ENCODE measurements around the gene GPR137. TPM values are rescaled to one million over a fixed set of nuclear protein-coding genes. Genes with fewer than 3 reads are reported as not detected.
A peak's percentile ranks its signal among the peaks of the same experiment; 100 is the strongest.
"Not testable (repeated sequence)": the region's sequence is repeated elsewhere in the genome, so short reads cannot be mapped to it uniquely, and the experiment has no call there.

The GPR137 gene
- total RNA-seq, 2 experiments from 2014 or later, result 24.6 to 32.2 TPM

DNA sequence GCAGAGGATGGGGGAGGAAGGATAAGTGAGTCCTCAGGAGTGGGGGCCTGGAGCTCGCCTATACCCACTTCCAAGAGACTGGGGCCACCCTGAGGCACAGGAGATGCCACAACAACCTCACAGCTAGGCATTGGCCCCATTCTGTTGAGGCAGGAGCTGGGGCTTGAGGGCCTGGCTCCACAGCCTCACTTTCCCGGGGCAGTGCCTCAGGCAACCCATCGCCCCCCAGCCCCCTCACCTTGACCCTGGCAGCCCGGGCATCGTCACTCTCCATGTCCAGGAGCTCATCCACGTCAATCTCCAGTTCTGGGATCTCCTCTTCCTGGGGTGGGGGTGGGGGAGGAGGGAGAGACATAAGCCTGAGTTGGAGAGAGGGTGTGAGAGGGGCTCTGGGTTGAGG is 40.7 kb upstream of the GPR137 start:
- no peak for DNase-seq
- peak overlapping the region; percentile 87 for H3K27ac Mint-ChIP-seq
- H3K27me3 Mint-ChIP-seq, result no peaks in the 10 kb centered on the region
- ChIA-PET CTCF (interaction anchor here (0.8 to 11.3 kb wide), 7 partner anchors 9 to 58 kb away, joined by 3 to 162 read pairs (median 4); partner anchors contain the start of gene CATSPERZ), POLR2A (interaction anchor here (1.4 kb wide), 1 partner anchor 24 kb away, joined by 4 read pairs; no protein-coding TSS in a partner anchor)
- H3K4me3 Mint-ChIP-seq, result peak overlapping the region; percentile 81
- no peaks in the 10 kb centered on the region for H3K9me3 Mint-ChIP-seq
- H3K36me3 Mint-ChIP-seq (ENCODE audit: low read depth), result peaks cover 11% of the 10 kb centered on the region
- peaks cover 50% of the 10 kb centered on the region for H3K4me1 Mint-ChIP-seq

DNA sequence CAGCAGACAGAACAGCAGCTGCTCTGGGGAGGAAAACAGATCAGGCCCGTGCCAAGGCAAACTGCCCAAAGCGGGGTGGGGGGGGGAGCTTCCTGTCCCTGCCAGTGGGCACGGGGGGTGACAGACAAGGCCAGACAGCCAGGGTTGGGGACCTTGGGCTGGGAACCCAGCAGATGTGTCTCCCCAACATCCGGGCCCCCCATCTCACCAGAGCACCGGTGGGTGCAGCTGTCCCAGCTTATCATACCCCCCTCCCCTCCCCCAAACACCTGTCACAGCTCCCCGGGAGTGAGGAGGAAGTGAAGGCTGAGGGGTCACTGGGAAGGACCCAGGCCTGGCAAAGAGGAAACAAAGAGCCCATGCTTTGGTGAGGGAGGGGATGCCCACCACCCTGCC is 40.2 kb upstream of the GPR137 start:
- peaks cover 9% of the 10 kb centered on the region for H3K36me3 Mint-ChIP-seq (ENCODE audit: low read depth)
- no peaks in the 10 kb centered on the region for H3K27me3 Mint-ChIP-seq
- H3K27ac Mint-ChIP-seq, result peak overlapping the region; percentile 87

DNA sequence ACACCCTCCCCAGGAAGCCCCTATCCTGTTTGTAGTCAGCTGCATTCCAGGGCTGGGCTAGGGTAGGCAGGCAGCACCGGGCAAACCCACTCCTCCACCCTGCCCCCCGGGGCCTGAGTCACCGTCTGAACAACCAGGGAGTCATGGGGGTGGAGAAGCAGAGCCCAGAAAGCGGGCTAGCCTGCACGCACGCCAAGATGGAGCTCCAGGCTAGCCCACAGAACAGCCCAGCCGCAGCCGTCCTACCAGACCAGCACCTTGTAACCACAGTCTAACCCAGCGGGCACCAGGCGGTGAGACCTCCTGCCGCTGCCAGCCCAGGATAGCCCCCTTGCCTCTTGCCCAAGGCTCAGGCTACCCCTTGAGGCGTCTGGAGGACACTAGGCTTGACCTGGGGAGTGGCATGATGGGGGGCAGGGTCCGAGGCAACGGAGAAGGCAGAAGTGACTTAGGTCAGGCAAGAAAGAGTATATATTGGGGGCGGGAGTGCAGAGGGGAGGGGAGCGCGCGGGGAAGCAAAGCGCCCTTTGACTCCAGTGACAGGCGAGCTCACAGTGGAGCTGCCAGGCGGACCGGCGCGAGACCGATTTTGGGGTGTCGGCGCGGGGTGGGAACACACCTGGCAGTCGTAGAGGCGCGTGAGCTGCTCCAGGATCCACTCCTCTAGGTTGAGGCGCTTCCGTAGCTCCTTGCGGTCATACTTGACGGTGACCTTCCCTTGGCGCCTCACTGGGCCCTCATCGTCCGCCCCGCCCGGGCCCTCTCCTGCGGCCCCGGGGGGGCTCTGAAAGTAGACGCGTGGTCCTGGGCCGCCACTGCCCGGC is 39.6 kb upstream of the GPR137 start:
- Mint-ChIP-seq H3K27ac (peak overlapping the region; percentile 87), H3K27me3 (no peaks in the 10 kb centered on the region), H3K9me3 (no peaks in the 10 kb centered on the region), H3K36me3 (ENCODE audit: low read depth) (peaks cover 9% of the 10 kb centered on the region), H3K4me1 (peaks cover 44% of the 10 kb centered on the region), H3K4me3 (peak overlapping the region; percentile 81)
- ChIA-PET POLR2A (interaction anchor here (0.6 to 1.4 kb wide), 2 partner anchors 17 to 23 kb away, joined by 3 to 4 read pairs; no protein-coding TSS in a partner anchor), CTCF (interaction anchor here (0.6 to 11.3 kb wide), 11 partner anchors 8 to 499 kb away, joined by 3 to 162 read pairs (median 4); partner anchors contain the start of gene CATSPERZ)
- DNase-seq, result peak; percentile 57

More for the DNA sequence above, 40.2 kb upstream of the GPR137 start:
- DNase-seq, result peak; percentile 33
- Mint-ChIP-seq H3K9me3 (no peaks in the 10 kb centered on the region), H3K4me1 (peaks cover 47% of the 10 kb centered on the region), H3K4me3 (peak overlapping the region; percentile 81)
- ChIA-PET CTCF (interaction anchor here (0.8 to 11.3 kb wide), 9 partner anchors 9 to 500 kb away, joined by 3 to 162 read pairs (median 4); partner anchors contain the start of gene CATSPERZ), POLR2A (interaction anchor here (1.4 kb wide), 1 partner anchor 24 kb away, joined by 4 read pairs; no protein-coding TSS in a partner anchor)

DNA sequence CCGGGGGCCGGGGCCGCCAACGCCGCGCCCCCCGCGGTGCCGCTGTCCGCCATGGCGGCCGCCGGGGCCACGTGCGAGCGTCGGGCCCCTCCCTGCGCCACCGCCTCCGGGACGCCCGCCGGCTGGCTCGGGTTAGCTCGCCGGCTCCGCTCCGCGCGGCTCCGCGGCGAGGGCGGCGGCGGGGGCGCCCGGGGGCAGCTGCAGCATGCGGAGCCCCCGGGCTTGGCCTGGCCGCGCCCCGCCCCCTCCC is 39.1 kb upstream of the GPR137 start:
- Mint-ChIP-seq H3K4me3 (peak overlapping the region; percentile 79), H3K4me1 (peaks cover 44% of the 10 kb centered on the region)
- H3K36me3 Mint-ChIP-seq (ENCODE audit: low read depth); H3K27ac Mint-ChIP-seq; DNase-seq; H3K27me3 Mint-ChIP-seq; H3K9me3 Mint-ChIP-seq; POLR2A ChIA-PET: not testable (repeated sequence)
- CTCF ChIA-PET, result interaction anchor here (0.6 to 11.3 kb wide), 8 partner anchors 8 to 1452 kb away, joined by 3 to 162 read pairs (median 4); partner anchors contain the start of gene CATSPERZ

DNA sequence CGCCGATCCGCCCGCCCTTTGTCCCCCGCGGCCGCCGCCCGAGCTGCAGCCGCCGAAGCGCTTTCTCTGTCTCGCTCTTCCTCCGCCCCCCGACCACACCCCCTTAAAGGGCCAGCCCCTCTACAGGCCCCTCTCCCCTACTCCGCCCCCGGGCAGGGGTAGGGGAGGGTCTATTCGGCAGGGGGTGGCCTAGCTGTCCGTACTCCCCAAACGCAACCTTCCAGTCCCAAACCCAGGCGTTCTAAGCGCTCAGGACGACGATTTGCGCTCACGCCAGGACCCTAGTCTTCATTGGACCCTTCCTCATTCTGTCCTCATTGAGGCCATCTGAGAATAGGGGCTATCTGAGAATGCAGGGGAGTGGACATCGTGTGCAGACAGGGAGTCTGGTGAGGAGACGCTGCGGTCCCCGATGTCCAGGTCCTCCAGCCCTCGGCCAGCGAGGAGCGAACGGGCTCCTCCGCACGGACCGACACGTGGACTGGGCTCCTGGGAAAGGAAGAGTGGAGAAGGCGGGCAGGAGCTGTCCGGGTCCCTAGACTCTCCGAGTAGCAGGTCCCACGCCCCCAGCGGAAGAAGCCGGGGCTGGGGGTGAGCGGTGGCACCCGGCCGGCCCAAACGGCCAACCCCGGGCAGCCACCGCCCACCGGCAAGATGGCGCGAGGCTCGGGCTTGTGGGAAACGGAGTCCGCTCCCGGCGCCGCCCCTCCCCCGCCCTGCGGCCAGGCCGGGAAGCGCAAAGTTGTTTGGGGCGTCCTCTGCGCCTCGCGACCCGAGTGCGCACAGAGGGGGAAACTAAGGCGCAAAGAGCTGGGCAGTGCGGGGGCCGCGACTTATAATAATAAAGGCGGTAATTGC is 38.5 kb upstream of the GPR137 start, which contains the start of gene PPP1R14B:
Gene PPP1R14B, minus strand, starts transcription at position 73 of the 858 bp plus-strand sequence. CDS start 270 bp downstream, outside the sequence.
- peak within 1 kb of the TSS; percentile 87 for H3K27ac Mint-ChIP-seq
- peaks cover 9% of the 10 kb centered on the region for H3K36me3 Mint-ChIP-seq (ENCODE audit: low read depth)
- H3K4me3 Mint-ChIP-seq, result peak within 1 kb of the TSS; percentile 81
- POLR2A ChIA-PET, result no interaction called here
- H3K27me3 Mint-ChIP-seq, result no peaks in the 10 kb centered on the region
- peak; percentile 82 for DNase-seq
- H3K9me3 Mint-ChIP-seq, result no peaks in the 10 kb centered on the region
- H3K4me1 Mint-ChIP-seq, result peaks cover 48% of the 10 kb centered on the region
- CTCF ChIA-PET, result interaction anchor here (0.6 to 11.3 kb wide), 7 partner anchors 9 to 1453 kb away, joined by 3 to 162 read pairs (median 4); partner anchors contain the start of gene CATSPERZ

DNA sequence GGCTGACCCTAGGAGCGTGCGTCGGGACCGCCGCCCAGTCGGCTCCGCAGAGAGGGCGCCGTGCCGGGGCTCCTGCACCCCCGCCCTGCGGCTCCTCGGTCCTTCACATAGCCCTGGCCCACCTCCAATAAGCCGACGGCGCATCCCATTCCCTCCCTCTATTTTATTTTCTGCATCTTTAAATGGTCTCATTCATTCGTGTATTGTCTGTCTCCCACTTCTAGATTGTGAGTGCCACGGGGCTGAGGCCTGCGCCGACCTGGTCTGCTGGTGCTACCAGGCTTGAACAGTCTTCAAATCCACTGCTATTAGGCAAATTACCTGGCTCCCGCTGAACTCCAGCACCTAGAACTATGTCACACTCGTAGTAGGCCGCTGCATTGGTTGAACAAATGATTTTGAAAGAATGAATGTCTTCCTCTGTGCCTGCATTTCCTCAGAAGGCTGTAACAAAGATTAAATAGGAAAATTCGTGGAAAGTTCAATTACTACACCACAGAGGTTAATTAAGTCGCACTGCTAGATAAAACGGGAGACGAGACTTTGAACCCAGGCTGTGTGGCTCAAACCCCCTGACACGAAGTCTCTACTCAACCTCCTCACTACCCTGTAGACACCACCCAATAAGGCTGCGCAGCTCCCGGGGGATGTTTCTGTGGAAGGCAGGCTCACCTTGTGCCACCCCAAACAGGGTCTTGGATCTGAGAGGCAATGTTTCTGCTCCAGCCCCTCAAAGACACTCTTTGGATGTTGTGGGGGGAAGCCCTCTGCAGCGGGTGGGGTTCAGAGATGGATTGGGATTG is 37.7 kb upstream of the GPR137 start:
- CTCF ChIA-PET, result interaction anchor here (1.4 to 11.3 kb wide), 5 partner anchors 19 to 54 kb away, joined by 4 to 162 read pairs (median 13); partner anchors contain the start of genes CATSPERZ and FERMT3
- Mint-ChIP-seq H3K9me3 (no peaks in the 10 kb centered on the region), H3K36me3 (ENCODE audit: low read depth) (peaks cover 9% of the 10 kb centered on the region), H3K4me3 (peak overlapping the region; percentile 68), H3K4me1 (peaks cover 42% of the 10 kb centered on the region), H3K27ac (peak overlapping the region; percentile 46), H3K27me3 (no peaks in the 10 kb centered on the region)
- POLR2A ChIA-PET, result no interaction called here
- no peak for DNase-seq

DNA sequence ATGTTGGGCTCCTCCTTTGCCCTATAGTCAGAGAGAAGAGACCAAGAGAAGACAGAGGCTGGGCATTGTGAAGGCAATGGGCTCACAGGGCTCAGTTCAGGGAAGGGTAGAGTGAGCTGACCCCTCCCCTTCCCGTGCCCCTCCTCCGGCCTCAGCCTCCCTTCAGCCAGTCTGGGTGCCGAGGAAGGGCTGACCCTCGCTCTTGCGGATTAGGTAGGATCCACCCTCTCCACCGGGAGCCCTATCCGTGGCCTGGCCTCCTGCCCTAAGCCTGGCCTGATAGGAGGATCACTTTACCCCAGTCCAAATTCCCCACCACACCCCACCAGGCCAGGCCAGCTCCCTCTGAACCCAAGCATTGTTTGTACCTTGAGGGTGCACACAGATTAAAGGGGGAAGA is 37.1 kb upstream of the GPR137 start:
- Mint-ChIP-seq H3K4me3 (no peak overlapping the region), H3K4me1 (peaks cover 37% of the 10 kb centered on the region)

DNA sequence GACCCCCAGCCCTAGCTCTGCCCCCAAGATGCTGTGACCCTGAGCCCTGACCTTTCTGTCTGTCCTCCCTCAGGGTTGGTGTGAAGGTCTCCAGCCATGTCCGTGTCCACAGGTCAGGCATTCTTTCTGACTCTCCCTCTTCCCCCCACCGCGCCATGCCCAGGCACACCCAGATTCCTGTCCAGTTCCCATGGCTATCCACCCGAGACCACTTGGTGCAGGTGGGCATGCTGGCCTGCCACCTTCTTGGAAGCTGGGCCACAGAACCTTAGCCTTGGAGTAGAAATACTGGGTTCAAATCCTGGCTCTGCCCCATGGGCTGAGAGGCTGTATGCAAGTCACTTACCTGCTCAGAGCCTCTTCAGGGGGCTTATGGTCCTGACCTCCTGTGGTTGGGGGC is 36.6 kb upstream of the GPR137 start:
- H3K27me3 Mint-ChIP-seq, result no peaks in the 10 kb centered on the region
- no peak overlapping the region for H3K4me3 Mint-ChIP-seq
- CTCF ChIA-PET, result interaction anchor here (1.1 to 11.3 kb wide), 7 partner anchors 10 to 56 kb away, joined by 3 to 162 read pairs (median 4); partner anchors contain the start of genes CATSPERZ and FERMT3
- POLR2A ChIA-PET, result no interaction called here
- no peaks in the 10 kb centered on the region for H3K9me3 Mint-ChIP-seq
- H3K4me1 Mint-ChIP-seq, result peaks cover 32% of the 10 kb centered on the region
- H3K27ac Mint-ChIP-seq, result peak overlapping the region; percentile 66
- no peaks in the 10 kb centered on the region for H3K36me3 Mint-ChIP-seq (ENCODE audit: low read depth)
- no peak for DNase-seq

More for the DNA sequence above, 37.1 kb upstream of the GPR137 start:
- Mint-ChIP-seq H3K27ac (no peak overlapping the region), H3K9me3 (no peaks in the 10 kb centered on the region), H3K36me3 (ENCODE audit: low read depth) (peaks cover 4% of the 10 kb centered on the region), H3K27me3 (no peaks in the 10 kb centered on the region)
- CTCF ChIA-PET, result interaction anchor here (1.4 to 11.3 kb wide), 4 partner anchors 18 to 53 kb away, joined by 4 to 162 read pairs (median 16); partner anchors contain the start of genes CATSPERZ and FERMT3
- POLR2A ChIA-PET, result no interaction called here
- DNase-seq, result no peak

DNA sequence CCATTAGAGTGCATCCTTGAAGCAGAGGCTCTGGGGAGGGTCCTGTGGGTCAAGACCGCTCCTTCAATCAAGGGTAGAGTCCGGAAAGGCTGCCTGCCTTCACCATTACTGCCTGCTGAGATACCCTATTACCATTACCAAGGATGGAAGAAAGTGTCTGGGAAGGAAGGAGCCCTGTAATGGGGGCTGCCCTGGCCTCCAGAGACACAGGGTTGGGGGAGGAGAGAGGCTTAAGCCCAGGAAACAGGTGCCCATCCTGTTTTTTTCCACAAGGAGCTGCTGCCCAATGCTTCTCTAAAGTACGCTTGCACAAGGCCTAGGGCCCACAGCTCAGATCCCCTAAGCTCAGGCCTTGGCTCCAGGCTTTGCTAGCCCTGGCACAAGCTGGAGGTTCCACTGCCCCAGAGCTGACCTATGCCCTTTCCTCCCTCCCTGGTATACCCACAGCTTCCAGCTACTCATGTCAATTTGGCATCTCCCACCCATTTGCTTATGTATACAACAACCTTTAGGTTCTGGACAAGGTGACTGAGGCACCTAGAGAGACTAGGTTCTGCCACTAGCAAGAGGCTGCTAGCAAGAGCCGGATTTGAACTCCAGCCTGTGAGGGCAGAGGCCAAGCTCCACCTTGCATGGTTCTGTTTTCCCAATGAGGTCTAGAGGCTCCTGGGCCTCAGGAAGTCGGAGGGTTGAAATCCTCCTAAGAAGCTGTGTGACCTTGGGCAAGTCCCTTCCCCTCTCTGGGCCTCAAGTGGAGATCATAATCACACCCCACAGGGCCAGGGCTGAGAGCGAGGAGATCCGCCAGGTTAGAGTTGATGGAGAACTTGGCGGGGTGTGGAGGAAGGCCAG is 35.9 kb upstream of the GPR137 start:
- no peaks in the 10 kb centered on the region for H3K36me3 Mint-ChIP-seq (ENCODE audit: low read depth)
- H3K27me3 Mint-ChIP-seq, result no peaks in the 10 kb centered on the region
- H3K9me3 Mint-ChIP-seq, result no peaks in the 10 kb centered on the region
- H3K4me1 Mint-ChIP-seq, result peaks cover 29% of the 10 kb centered on the region
- POLR2A ChIA-PET, result no interaction called here
- H3K4me3 Mint-ChIP-seq, result peak overlapping the region; percentile 30
- DNase-seq, result no peak
- no peak overlapping the region for H3K27ac Mint-ChIP-seq
- CTCF ChIA-PET, result interaction anchor here (0.6 to 11.3 kb wide), 17 partner anchors 9 to 389 kb away, joined by 3 to 162 read pairs (median 5); partner anchors contain the start of genes BAD, CATSPERZ and FKBP2

DNA sequence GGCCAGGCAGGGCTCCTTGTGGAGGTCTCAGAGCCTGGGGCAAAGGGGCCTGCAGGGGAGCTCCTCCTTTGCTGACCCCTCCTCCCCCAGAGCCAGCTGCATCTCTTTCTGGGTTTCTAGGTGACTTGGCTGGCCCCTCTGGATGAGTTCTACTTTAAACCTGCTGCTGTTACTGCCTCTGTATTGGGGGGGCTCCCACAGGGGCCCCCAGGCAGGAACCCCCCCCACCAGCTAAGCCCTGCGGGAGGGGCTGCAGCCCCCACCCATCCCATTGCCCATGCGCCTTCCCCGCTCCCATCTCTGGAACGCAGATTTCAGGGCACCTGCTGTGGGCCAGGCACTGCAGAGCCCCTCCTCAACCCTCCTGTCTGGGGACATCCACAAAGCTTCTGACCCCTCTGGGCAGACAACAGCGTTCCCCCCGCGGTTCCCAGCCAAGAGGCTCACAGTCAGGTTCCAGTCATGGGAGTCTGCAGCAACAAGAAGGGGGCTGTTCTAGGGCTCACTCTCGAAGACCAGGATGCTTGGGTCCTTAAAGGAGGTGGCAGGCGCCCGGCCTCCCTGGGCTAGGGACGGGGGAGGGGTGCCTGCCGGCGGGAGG is 35.1 kb upstream of the GPR137 start:
- H3K9me3 Mint-ChIP-seq, result no peaks in the 10 kb centered on the region
- H3K27ac Mint-ChIP-seq, result no peak overlapping the region
- no peaks in the 10 kb centered on the region for H3K36me3 Mint-ChIP-seq (ENCODE audit: low read depth)
- POLR2A ChIA-PET, result interaction anchor here (0.6 kb wide), 1 partner anchor 35 kb away, joined by 3 read pairs; the partner anchor contains the start of gene GPR137
- H3K4me1 Mint-ChIP-seq, result peaks cover 25% of the 10 kb centered on the region
- no peaks in the 10 kb centered on the region for H3K27me3 Mint-ChIP-seq
- H3K4me3 Mint-ChIP-seq, result peak overlapping the region; percentile 78
- no peak for DNase-seq
- CTCF ChIA-PET, result interaction anchor here (0.6 to 11.3 kb wide), 19 partner anchors 7 to 389 kb away, joined by 3 to 162 read pairs (median 6); partner anchors contain the start of genes BAD, CATSPERZ and FKBP2

Measured in activated CD4-positive, alpha-beta T cell treated with anti-CD3 and anti-CD28 coated beads, Interleukin-2, amount 10 ng/mL, durations not matched to agents 7 days and 5 days (primary cell).